T-helper 2 cell treated with Interferon-gamma antibody and Interleukin-4, amounts not matched to agents 100 ng/mL and 5 ng/mL, for 36 hours (primary cell): ENCODE data around the gene SARS2. TPM values are rescaled to one million over a fixed set of nuclear protein-coding genes. Genes with fewer than 3 reads are reported as not detected.
"Not testable (repeated sequence)": the region's sequence is repeated elsewhere in the genome, so short reads cannot be mapped to it uniquely, and the experiment has no call there.

Experiments used
- intact Hi-C: fragments of 100-400 bp; cut with micrococcal nuclease; formaldehyde crosslinking; loops from one replicate; pipeline ENCODE4 v1.15.1; 2023
- total RNA-seq: library from RNA; stranded (reverse); gene quantifications from 2 replicates; pipeline ENCODE4 v1.2.3, GENCODE V29; 2022

SARS2 gene
- total RNA-seq, 1 donor from 2014 or later: 55.3 TPM

DNA sequence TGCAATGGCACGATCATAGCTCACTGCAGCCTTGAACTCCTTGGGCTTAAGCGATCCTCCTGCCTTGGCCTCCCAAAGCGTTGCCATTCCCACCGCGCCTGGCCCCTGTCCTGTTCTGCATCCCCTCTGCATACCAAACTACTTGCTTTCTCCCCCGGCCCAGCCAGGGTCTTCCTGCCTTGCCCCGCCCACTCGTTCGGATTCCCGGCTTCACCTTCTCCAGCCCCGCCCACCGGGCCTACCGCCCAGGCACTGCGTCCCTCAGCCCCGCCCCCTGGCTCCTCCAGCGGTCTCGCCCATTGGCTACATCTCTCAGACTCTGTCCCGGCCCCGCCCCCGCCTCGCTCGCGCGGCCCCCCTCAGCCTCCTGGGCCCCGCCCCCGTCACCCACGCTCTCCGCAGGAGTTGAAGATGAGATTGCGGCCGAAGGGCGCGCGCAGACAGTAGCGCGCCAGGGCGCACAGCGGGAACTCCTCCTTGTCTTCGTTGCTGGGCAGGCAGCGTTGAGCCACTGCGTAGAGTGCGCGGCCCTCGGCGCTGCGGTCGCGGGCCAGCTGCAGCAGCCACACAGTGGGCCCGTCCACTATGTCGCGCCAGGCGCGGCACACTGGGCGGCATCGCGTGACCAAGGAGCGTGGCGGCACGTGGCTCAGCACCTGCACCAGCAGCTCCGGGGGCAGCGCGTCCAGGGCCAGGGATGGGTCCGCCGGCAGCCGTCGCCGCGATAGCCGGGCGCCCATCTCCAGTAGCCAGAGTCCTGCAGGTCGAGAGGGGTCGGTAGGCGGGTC is 19.2 kb upstream of the SARS2 start:
- intact Hi-C loops: no loop called here

- intact Hi-C loops: no loop called here
These were observed 15.9 kb upstream of the SARS2 start for GRCh38 chr19:38946229-38947010.

DNA sequence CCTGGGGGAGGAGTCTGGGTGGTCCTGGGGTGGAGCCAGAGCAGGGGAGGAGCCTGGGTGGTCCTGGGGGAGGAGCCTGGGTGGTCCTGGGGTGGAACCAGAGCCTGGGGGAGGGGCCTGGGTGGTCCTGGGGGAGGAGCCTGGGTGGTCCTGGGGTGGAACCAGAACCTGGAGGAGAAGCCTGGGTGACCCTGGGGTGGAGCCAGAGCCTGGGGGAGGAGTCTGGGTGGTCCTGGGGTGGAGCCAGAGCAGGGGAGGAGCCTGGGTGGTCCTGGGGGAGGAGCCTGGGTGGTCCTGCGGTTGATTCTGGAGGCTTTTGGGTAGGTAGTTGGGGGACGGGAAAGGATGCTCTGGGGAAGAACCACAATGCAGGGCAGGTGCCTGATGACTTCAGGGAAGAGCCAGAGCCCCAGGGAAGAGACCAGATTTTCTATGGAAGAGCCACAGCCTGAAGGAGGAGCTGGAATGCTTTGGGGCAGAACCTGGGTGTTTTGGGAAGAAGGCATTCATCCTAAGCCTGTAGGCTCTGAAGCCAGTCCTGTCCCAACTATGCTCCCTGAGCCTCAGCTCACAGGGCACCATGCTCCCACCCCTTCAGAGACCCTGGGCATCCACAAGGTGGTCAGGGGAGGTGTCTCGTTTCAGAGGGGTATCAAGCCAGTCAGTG is 15.1 kb upstream of the SARS2 start:
- intact Hi-C loops: no loop called here

DNA sequence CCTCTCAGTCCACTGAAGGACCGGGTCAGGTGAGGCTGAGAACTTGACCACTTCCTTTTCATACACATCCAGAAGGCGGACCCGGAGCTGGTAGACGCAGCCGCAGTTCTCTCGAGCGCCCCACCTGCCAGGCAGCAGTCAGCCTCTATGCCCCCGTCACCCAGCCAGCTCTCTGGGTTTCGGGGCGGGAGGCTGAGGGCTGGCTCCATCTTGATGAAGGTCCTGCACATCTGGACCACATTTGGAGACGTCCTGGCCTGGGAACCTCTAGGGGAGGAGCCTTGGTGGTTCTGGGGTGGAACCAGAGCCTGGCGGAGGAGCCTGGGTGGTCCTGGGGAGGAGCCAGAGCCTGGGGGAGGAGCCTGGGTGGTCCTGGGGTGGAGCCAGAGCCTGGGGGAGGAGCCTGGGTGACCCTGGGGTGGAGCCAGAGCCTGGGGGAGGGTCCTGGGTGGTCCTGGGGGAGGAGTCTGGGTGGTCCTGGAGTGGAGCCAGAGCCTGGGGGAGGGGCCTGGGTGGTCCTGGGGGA is 14.5 kb upstream of the SARS2 start:
- intact Hi-C loops: no loop called here

DNA sequence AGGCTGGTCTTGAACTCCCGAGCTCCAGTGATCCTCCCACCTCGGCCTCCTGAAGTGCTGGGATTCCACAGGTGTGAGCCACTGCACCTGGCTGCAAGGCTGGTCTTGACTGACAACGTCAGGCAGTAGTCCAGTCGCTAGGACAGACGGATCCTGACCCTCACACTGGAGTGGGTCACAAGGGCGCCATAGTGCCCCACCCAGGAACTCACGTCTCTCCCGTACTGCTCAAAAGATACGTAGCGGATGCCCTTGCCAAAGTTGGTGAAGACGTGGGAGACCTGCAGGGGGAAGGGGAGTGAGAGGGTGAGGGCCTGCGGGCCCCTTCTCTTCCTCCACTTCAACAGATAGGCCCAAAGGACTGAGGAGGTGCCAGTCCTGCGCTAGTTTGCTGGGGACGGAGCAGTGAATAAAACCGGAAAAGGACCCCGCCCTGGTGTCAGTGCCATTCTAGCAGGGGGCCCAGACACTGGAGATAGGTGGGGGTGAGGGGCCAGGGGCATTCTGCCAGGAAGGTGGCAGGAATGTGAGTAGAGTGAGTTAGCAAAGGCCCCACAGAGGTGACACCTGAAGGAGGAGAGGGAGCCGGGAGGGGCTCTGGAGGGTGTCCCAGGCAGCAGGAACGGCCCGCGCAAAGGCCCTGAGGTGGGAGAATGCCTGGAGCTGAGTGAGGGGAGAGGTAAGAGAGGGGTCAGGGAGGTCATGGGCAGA is 12.1 kb upstream of the SARS2 start:
- intact Hi-C loops: no loop called here

DNA sequence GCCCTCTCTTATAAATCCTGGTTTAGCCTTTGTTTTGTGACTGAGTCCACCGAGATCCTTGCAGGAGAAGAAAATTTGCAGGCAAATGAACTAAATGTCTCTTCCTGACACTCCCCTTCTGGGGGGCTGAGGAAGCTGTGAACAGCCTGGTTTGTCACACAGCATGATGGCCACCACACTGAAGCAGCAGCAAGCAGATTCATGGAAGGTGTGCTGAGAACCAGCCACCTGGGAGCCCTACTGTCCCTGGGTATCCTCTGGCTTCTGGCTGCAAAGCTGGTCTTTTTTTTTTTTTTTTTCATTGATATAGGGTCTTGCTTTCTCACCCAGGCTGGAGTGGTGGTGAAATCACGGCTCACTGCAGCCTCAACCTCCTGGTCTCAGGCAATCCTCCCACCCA is 11.4 kb upstream of the SARS2 start:
- intact Hi-C loops: no loop called here

DNA sequence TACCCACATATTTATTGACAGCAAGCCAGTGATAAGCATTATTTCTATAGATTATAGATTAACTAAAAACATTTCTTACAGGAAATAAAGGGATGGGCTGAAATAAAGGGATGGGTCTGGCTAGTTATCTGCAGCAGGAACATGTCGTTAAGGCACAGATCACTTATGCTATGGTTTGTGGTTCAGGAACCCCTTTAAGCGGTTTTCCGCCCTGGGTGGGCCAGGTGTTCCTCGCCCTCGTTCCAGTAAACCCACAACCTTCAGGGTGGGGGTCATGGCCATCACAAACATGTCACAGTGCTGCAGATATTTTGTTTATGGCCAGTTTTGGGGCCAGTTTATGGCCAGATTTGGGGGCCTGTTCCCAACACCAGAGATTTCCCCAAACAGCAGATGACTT is 10.9 kb upstream of the SARS2 start:
- intact Hi-C loops: not testable (repeated sequence)

- intact Hi-C loops: no loop called here
These were observed 9.4 kb upstream of the SARS2 start for GRCh38 chr19:38939957-38940356.

GRCh38 chr19:38933544-38933943 is 3.0 kb upstream of the SARS2 start:
- intact Hi-C loops: loop anchor here (5.0 kb wide), 1 partner anchor 296 kb away; no protein-coding TSS in a partner anchor

DNA sequence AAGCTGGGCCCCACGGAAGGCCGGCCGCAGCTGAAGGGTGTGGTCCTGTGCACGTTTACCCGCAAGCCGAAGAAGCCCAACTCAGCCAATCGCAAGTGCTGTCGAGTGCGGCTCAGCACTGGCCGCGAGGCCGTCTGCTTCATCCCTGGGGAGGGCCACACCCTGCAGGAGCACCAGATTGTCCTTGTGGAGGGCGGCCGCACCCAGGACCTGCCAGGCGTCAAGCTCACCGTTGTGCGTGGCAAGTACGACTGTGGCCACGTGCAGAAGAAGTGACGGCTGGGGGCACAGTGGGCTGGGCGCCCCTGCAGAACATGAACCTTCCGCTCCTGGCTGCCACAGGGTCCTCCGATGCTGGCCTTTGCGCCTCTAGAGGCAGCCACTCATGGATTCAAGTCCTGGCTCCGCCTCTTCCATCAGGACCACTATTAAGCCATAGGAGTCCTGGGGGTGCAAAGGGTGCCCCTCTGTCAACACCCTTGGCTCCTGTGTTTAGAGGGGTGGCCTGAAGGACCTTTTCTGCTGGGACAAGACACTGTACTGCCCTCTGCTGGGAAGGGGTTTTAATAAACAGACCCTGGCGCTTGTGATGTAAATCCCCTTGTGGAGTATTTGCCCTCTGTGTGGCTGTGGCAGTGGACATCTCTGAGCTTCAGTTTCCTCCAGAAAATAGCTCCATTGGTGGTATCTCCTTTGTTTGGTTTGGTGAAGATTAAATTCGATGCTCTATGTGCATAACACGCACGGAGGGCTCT is 2.0 kb upstream of the SARS2 start:
- intact Hi-C loops: loop anchor here (5.0 kb wide), 1 partner anchor 295 kb away; no protein-coding TSS in a partner anchor

GRCh38 chr19:38931521-38931793 is 894 bp upstream of the SARS2 start:
- intact Hi-C loops: loop anchor here (2.0 to 5.0 kb wide), 5 partner anchors 53 to 417 kb away; partner anchors contain the start of genes EIF3K and RINL

- intact Hi-C loops: loop anchor here (1.0 to 5.0 kb wide), 11 partner anchors 32 to 557 kb away; partner anchors contain the start of genes ECH1, EIF3K, FAM98C and NFKBIB
These were observed 385 bp upstream of the SARS2 start, which contains the start of gene MRPS12 for GRCh38 chr19:38930776-38931520. Gene MRPS12 (plus strand): TSS chr19:38930944. CDS start chr19:38931295, 351 bp downstream.

GRCh38 chr19:38928391-38929001 is 2.1 kb downstream of the SARS2 start:
- intact Hi-C loops: no loop called here

DNA sequence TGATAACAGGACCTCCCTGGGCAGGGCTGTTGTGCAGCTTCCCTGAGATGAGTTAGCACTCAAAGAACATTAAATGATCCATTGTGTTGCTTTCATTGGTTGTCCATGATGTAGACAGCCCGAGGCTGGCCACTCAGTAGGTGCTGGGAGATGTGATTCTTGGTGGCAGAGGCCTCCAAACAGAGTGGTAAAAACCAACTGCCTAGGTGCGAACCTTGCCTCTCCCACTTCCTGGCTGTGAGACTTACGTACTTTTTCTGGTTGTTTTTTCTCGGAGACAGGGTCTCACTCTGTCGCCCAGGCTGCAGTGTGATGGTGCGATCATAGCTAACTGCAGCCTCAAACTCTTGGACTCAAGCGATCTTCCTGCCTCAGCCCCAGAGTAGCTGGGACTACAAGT is 6.2 kb downstream of the SARS2 start:
- intact Hi-C loops: no loop called here

DNA sequence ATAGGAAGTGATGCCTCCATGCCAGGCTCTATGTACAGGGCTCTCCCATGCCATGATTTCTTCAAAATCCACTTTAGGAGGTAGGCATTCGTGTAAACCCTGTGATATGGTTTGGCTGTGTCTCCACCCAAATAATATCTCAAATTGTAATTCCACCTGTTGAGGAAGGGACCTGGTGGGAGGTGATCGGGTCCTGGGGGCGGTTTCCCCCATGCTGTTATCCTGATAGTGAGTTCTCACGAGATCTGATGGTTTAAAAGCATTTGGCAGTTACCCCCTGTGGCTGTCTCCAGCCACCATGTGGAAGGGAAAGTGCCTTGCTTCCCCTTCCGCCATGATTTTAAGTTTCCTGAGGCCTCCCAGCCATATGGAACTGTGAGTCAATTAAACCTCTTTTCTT is 8.1 kb downstream of the SARS2 start:
- intact Hi-C loops: no loop called here

DNA sequence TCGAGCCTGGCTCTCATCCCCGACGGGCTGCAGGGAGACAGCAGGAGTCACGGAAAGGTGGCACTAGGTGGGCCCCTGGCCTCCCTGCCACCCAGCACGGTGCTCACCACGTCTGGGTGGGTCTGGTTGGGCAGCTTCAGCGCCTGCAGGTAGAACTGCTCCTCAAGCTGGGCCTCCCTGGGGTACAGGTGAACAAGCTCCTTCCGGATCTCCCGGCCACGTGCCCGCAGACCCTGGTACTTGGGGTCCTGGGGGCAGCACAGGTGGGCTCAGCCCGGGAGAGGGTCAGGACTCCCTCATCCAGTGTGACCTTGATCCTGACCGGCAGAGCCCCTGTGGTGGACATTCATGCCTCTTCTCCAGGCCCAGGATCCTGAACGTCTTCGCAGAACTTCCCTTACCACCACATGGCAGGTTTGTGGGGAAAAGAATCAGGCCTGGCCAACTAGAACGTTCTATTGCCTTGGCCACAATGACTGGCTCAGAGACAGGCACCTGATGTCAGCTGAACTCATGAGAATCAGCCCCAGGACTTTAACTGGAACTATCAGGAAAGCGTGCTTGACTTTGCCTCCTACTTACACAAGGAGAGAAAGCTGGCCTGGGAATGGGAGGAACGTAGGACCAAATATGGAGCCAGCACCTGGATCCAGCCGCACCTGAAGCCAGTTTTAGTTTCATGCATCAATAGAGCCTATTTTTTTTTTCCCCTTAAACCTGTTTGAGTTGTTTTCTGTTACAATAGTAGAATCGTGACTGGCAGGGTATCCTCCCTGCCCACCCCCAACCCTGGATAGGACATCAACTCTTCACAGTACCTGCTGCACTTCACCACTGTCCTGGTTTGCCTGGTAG is 8.9 kb downstream of the SARS2 start:
- intact Hi-C loops: no loop called here

DNA sequence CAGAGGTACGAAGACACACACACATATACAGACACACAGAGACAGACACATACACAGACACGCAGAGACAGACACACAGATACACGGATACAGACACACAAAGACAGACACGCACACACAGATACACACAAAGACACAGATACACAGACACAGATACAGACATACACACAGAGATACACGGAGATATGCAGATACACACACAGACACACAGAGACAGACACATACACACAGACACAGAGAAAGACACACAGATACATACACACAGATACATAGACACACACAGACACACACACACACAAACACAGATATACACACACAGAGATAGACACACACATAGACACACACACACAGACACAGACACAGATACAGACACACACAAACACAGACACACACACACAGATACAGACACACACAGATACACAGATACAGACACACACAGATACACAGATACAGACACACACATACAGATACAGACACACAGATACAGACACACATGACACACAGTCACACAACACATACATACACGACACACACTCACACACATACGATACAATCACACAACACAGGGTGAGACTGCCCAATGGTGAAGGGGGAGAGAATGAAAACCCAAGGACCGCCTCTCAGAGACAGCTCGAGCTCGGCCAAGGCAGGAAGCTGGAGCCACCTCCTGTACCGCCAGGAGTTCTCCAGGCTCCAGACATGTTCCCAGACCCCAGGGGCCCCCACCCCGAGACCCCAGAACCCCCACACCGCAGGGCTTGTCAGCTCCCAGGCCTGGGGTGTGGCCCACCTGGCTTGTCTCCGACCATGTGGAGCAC is 9.8 kb downstream of the SARS2 start:
- intact Hi-C loops: no loop called here
